ENCODE data around the gene OCEL1. TPM values are rescaled to one million over a fixed set of nuclear protein-coding genes. Genes with fewer than 3 reads are reported as not detected.
A peak's percentile ranks its signal among the peaks of the same experiment; 100 is the strongest.

Gene OCEL1
- total RNA-seq, 1 donor from 2014 or later: 24.1 TPM

GRCh38 chr19:17200408-17201079, 25.5 kb upstream of the OCEL1 start:
- Histone ChIP-seq H3K36me3 (peaks cover 17 to 57% of the 10 kb centered on the region in 2 donors), H3K4me3 (no peak overlapping the region), H3K27ac (no peak overlapping the region), H3K27me3 (no peaks in the 10 kb centered on the region), H3K4me1 (no peaks in the 10 kb centered on the region), H3K9me3 (no peaks in the 10 kb centered on the region)
- DNase-seq (ENCODE audit: extremely low spot score in 2 of 2): no peak
- TF ChIP-seq POLR2AphosphoS5 (IDR thresholded peaks at IDR 0.05; ENCODE audit: insufficient read depth in 1 of 2, low read depth in 1 of 2) (no peak), POLR2A (IDR thresholded peaks at IDR 0.05) (no peak)
- TF ChIP-seq, protein P1, sequence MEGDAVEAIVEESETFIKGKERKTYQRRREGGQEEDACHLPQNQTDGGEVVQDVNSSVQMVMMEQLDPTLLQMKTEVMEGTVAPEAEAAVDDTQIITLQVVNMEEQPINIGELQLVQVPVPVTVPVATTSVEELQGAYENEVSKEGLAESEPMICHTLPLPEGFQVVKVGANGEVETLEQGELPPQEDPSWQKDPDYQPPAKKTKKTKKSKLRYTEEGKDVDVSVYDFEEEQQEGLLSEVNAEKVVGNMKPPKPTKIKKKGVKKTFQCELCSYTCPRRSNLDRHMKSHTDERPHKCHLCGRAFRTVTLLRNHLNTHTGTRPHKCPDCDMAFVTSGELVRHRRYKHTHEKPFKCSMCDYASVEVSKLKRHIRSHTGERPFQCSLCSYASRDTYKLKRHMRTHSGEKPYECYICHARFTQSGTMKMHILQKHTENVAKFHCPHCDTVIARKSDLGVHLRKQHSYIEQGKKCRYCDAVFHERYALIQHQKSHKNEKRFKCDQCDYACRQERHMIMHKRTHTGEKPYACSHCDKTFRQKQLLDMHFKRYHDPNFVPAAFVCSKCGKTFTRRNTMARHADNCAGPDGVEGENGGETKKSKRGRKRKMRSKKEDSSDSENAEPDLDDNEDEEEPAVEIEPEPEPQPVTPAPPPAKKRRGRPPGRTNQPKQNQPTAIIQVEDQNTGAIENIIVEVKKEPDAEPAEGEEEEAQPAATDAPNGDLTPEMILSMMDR (IDR thresholded peaks at IDR 0.05): no peak
- intact Hi-C loops (cut with DNase I): no loop called here

- Histone ChIP-seq H3K4me3 (no peak overlapping the region), H3K4me1 (no peaks in the 10 kb centered on the region), H3K27ac (no peak overlapping the region), H3K27me3 (no peaks in the 10 kb centered on the region), H3K36me3 (peaks cover 17 to 61% of the 10 kb centered on the region in 2 donors), H3K9me3 (no peaks in the 10 kb centered on the region)
- TF ChIP-seq POLR2AphosphoS5 (IDR thresholded peaks at IDR 0.05; ENCODE audit: insufficient read depth in 1 of 2, low read depth in 1 of 2) (no peak), POLR2A (IDR thresholded peaks at IDR 0.05) (no peak)
- TF ChIP-seq, protein P1 (IDR thresholded peaks at IDR 0.05): no peak
- no peak for DNase-seq (ENCODE audit: extremely low spot score in 2 of 2)
- intact Hi-C loops (cut with DNase I): no loop called here
These were observed 23.8 kb upstream of the OCEL1 start for GRCh38 chr19:17202249-17202648.

DNA sequence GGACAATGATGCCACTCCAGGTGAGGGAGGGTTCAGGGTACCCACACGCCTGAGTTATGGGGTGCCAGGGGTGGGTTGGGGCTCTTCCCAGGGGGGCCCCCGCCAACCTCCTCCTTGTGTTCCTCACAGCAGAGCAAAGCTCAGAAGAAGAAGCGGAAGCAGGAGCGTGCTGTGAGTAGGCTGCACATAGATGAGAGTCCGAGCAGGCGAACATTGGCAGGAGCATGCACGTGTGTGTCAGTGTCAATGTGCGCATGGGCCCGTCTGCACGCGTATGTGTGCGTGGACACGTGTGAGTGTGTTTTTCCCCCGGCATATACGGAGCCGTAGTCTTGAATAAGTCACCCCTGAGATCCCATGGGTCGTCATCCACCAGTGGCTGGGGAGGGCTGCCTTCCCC, 23.3 kb upstream of the OCEL1 start:
- peaks cover 17 to 57% of the 10 kb centered on the region in 2 donors for H3K36me3 ChIP-seq
- intact Hi-C loops (cut with DNase I): no loop called here
- no peak for TF ChIP-seq POLR2AphosphoS5 (IDR thresholded peaks at IDR 0.05; ENCODE audit: insufficient read depth in 1 of 2, low read depth in 1 of 2)
- TF ChIP-seq, protein P1 (IDR thresholded peaks at IDR 0.05): no peak
- TF ChIP-seq POLR2A (IDR thresholded peaks at IDR 0.05): no peak
- DNase-seq (ENCODE audit: extremely low spot score in 2 of 2): no peak
- no peaks in the 10 kb centered on the region for H3K4me1 ChIP-seq
- no peaks in the 10 kb centered on the region for H3K9me3 ChIP-seq
- no peak overlapping the region for H3K27ac ChIP-seq
- no peaks in the 10 kb centered on the region for H3K27me3 ChIP-seq
- H3K4me3 ChIP-seq: no peak overlapping the region

DNA sequence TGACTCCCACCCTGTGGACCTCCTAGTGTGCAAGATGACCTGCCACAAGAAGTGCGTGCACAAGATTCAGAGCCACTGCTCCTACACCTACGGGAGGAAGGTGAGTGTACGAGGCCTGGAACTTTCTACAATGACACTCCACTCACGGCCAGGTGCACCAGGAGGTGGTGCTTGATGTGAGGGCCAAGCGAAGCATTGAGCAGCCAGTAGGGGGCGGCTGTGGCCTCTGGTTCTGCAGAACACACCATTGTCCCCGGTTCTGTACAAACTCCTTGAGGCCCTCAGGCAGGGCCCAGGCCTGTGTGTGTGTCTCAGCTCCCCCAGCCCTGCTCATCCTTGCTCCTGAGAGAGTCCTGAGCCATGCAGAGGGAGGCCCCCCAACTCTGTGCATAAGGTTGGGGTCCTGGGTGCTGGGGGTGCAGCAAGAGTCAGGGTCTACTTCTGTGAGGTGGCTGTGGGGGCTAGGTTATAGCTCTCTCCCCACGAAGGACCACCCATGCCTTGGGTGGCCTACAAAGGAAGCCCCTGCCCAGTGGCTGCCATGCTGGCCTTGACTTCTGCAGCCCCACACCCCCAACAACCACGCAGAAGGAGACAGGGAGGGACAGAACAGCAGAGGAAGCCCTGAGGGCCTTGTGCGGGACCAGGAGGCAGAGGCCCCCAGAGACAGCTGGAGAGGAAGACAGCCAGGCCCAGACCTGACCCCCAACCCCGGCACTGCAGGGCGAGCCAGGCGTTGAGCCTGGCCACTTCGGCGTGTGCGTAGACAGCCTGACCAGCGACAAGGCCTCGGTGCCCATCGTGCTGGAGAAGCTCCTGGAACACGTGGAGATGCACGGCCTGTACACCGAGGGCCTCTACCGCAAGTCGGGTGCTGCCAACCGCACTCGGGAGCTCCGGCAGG, 20.5 kb upstream of the OCEL1 start:
- Histone ChIP-seq H3K36me3 (peaks cover 8 to 50% of the 10 kb centered on the region in 2 donors), H3K27me3 (no peaks in the 10 kb centered on the region), H3K4me1 (no peaks in the 10 kb centered on the region), H3K4me3 (no peak overlapping the region), H3K9me3 (no peaks in the 10 kb centered on the region), H3K27ac (no peak overlapping the region)
- intact Hi-C loops (cut with DNase I): loop anchor here (5.0 kb wide), 1 partner anchor 72 kb away; no protein-coding TSS in a partner anchor
- DNase-seq (ENCODE audit: extremely low spot score in 2 of 2): no peak
- TF ChIP-seq POLR2A (IDR thresholded peaks at IDR 0.05): no peak
- TF ChIP-seq, protein P1 (IDR thresholded peaks at IDR 0.05): peak; percentile 17 to 53 (median 23)

All from vagina (tissue), 2 donors.